ENCODE data around the gene CDR2L.
"Not testable (repeated sequence)": the region's sequence is repeated elsewhere in the genome, so short reads cannot be mapped to it uniquely, and the experiment has no call there.

Gene CDR2L

DNA sequence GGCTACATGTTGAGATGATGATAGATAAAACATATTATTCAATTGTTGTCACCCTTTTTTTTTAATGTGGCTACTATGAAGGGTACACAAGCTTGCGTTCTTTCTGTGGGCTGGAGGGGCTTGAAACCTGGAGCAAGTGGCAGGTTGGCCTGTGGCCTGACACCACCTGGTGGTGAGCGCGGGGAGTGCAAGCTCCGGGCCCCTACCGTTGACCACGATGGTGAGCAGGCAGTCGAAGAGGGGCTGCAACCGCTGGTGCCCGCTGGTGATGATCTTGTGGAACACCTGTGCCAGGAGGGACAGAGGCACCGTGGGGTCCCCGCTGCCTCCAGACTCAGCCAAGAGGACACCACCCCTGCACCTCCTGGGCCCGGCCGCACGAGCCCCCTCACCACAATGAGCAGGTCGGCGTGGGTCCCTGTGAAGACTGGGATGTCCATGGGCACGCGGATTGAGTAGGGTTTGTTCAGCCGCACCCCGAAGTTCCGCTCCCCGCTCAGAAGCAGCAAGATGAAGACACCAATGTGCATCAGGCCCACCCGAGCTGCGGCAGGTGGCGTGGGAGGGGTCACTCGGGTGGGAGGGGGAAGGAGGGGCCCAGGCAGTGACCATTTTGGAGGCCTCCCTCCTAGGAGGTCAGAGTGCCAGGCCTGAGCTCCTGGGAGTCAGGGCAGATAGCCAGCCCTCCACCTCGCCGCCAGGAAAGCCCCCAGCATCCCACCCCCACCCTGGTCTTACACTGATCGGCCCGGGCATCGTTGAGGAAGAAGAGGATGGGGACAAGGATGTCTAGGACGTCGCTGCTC, 29.3 kb upstream of the CDR2L start:
- DNase-seq (ENCODE audit: low read depth, low spot score) = no peak
- H3K27ac ChIP-seq = no peak overlapping the region

DNA sequence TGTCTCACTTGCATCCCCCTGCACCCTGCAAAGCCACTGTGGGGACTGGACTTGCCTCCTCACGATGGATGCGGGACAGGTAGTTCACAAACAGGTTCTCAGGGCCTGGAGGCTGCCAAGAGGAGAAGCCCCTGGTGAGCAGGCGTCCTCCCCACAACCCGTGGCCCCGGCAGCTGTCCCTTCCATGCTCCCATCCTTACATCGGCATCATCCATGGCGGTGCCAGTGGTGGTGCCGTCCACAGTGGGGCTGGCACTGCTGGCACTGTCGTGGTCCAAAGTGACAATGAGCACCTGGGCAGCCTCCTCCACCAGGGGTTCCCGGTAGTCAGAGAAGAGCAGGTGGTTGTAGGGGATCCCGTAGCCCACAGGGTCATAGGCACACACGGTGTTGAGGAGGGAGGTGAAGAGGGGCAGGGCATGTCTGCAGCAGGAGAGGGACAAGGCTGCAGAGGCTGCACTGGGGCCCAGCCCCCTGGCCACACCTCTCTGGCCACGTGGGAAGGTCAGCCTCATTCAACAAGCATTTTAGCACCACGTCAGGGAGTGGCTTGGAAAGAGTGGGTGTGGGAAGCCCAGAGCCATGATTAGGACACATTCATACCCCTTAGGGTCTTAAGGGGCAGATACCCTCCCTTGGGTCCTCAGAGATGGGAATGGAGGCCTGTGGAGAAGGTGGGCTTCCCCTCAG, 27.5 kb upstream of the CDR2L start:
- DNase-seq (ENCODE audit: low read depth, low spot score) = no peak
- no peak overlapping the region for H3K27ac ChIP-seq

DNA sequence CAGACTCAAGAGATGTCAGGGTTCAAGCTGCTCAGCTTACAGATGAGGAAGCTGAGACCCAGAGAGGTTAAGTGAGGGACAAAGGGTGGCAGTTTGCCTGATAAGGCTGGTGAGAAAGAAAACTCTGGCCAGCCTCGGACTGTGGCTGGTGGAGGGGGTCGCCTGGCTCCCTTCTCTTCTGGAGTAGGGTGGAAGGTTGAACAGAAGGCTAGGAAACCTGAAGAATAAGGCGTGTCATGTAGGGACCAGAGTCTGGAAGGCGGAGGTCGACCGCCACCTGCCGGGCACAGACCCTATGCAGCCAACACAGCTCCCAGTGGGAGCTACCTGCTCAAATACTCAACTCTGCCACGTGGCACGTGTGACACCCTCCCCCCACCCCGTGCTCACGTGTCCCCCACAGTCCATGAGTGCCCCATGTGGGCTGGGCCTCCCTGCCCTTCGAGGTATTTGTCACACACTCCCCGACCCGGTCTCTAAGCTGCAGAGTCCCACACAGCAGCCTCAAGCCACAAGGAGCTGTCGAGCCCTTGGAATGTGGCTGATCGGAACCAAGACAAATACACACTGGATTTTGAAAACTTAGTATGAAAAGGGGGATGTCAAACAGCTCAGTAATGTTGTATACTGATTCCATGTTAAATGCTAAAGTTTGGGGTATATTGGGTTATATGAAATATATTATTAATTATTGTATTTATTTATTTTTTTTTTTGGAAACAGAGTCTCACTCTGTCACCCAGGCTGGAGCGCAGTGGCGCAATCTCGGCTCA, 26.7 kb upstream of the CDR2L start:
- DNase-seq (ENCODE audit: low read depth, low spot score) = no peak
- H3K27ac ChIP-seq = no peak overlapping the region

DNA sequence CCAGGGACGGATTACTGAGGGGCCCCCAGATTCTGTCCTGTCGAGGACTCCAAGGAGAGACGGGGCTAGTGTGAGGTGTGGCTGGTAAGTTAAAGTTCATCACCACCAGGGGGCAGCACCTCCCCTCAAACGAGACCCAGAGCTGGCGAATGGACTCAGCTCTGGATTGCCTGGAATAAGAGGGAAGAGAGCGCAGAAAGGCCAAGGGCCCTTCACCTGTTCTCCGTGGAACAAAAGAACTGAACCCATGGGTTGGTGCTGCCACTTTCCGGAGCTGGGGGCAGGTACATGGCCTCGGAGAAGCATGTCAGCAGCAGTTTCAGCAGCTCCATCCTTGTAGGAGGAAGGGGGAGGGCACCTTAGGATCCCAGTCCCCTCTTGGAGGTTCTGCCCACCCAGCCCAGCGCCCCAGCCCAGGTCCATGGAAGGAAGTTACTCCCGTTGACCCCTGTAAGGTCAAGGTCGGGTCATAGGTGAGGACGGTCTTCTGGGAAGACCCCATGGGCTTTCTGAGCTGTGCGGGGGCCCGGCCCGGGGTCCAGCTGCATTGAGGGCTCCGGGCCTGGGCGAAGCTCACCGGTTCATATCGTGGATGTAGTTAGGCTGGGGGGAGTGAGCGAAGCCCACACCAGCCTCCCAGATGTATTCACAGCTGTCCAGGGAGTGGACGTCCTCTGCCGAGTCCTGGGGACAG, 25.6 kb upstream of the CDR2L start:
- DNase-seq (ENCODE audit: low read depth, low spot score) = no peak
- H3K27ac ChIP-seq = no peak overlapping the region

DNA sequence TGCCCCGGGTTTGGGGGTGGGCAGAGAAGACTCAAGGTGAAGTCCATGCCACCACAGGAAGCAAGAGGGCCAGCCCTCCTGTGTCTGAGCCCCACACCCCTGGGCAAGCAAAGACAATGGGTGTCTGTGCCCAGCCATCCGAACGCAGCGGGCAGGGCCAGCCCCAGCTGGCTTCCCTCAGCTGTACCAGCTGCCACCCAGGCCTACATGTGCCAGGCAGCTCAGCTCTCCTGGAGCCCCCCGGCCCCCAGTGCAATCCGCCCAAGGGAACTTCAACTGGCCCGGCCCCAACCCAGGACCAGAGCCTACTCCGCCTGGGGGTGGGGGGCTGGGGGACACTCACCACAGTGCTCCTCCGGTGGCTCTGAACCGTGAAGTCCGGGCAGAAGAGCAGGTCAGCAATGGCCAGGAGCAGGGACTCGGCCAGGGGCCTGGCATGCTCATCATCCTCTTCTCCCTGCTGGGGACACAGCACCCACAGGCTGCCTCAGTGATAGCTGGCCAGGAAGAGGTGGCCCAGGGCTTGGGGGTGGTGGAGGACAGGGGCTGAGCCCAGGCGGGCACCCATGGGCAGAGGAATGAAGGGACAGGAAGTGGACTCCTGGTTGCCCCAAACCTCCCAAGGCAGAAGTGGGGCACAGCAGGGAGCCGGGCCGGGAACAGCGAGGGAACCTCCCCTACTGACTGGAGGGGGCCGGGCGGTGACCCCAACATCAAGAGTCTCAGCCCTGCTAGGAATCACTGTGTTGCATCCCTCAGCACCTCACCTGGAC, 24.6 kb upstream of the CDR2L start:
- no peak for DNase-seq (ENCODE audit: low read depth, low spot score)
- no peak overlapping the region for H3K27ac ChIP-seq

DNA sequence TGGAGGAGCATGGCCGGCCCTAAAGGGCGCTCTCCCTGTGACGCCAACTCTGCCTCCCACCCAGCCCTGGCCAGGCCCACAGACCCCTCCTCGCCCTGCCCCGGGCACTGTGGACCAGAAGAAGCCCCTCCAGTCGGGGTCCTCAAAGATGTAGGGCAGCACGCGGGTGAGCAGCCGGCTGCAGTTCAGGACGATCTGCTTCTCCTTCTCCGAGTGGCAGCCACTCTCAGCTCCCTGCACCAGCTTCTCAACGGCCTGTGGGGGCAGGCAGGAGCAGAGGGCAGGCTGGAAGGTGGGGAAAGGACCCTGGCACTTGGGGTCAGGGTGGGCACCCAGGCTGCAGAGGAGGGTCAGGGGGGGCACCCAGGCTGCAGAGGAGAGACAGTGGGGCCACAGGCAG, 23.8 kb upstream of the CDR2L start:
- DNase-seq (ENCODE audit: low read depth, low spot score) = no peak
- no peak overlapping the region for H3K27ac ChIP-seq

DNA sequence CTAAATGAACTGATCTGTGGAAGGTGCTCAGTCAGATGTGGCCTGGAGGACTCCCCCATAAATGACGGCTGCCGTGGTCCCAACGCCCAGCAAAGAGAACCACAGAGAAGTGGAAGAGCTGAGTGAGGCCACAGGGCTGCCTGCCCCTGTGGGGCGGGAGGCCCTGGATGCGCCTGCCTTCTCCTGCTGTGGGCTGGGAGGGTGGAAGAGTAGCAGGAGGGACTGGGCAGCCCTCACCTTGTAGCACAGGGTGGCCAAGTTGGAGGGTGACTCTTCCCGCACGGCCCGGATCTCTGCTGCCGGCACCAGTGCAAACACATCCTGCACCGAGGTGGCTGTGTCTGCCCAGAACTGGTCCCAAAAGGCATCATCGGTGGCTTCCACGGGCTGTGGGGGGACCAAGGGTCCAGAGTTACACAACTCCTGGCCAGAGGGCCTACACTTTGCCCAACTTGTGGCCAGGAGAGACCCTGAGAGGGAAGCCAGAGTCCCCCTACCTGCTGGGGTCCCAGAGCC, 23.1 kb upstream of the CDR2L start:
- no peak overlapping the region for H3K27ac ChIP-seq
- no peak for DNase-seq (ENCODE audit: low read depth, low spot score)

DNA sequence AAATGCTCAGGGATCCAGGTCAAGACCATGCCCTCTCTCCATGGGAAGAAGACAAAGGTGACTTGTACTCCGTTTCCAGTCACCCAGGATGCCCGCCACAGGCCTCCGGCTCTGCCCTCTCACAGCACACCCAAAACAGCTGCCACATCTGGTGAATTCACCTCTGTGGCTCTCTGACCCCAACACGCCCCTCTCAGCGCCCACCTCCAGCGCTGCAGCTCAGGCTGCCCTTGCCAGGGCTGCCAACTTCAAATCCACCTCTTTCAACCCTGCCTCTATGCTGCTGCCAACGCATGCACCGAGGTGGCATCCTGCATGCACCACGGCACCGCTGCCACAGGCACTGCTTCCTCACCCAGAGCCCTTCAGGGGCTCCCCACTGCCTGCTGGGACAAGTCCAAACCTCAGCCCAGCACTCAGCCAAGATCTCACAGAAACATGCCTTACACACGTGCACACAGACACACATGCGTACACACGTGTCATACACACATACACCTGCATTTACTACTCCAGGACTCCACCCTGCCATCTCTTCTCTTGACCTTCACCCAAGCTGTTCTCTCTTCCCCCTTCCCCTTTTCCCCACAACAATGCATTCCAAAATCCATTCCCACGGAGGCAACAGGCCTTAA, 22.3 kb upstream of the CDR2L start:
- H3K27ac ChIP-seq = no peak overlapping the region
- no peak for DNase-seq (ENCODE audit: low read depth, low spot score)

DNA sequence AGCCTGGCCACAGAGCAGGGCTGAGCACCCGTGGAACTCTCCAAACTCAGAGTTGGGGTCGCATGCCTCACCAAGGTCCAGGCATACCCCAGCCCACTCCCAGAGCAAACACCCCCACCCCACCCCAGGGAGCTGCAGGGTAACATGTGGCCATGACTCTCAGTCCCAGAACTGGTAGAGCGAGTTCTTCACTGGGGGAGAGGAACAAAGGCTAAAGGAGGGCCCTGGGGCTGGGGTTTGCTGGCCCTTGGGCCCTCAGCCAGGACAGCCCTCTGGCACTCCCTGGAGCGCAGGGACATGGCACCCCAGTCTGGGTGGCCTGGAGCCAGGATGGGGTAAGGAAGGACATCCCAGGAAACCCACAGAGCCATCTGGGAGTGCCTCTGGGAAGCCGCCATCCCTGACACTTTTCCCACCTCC, 19.1 kb upstream of the CDR2L start:
- DNase-seq (ENCODE audit: low read depth, low spot score) = no peak
- no peak overlapping the region for H3K27ac ChIP-seq

DNA sequence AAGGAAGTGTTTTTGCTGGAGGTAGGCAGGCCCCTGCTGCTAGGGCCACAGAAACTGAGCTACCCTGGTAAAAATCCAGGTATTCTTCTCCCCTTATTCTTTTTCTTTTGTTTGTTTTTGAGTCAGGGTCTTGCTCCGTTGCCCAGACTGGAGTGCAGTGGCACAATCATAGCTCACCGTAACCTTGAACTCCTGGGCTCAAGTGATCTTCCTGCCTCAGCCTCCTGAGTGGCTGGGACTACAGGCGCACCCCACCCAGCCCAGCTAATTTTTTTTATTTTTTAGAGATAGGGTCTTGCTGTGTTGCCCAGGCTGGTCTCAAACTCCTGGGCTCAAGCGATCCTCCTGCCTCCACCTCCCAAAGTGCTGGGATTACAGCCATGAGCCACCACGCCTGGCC, 17.9 kb upstream of the CDR2L start:
- not testable (repeated sequence) for DNase-seq (ENCODE audit: low read depth, low spot score); H3K27ac ChIP-seq

DNA sequence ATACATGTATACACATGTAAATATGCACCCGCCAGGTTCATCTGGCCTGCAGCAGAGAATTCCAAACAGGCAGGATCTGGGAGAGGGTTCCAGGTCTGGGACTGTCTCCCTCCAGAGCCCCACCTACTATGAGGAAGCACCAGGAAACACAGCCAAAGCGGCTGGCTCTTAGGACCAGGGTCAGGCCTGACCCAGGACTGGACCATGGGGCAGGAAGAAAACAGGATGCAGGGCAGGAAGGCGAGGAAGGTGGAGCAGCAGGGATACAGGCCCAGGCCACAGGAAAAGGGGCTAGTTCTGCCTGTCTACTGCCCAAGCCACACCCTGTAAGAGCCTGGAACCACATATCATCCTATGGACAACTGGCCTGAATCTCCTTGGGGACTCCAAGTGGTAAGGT, 17.0 kb upstream of the CDR2L start:
- no peak overlapping the region for H3K27ac ChIP-seq
- no peak for DNase-seq (ENCODE audit: low read depth, low spot score)

DNA sequence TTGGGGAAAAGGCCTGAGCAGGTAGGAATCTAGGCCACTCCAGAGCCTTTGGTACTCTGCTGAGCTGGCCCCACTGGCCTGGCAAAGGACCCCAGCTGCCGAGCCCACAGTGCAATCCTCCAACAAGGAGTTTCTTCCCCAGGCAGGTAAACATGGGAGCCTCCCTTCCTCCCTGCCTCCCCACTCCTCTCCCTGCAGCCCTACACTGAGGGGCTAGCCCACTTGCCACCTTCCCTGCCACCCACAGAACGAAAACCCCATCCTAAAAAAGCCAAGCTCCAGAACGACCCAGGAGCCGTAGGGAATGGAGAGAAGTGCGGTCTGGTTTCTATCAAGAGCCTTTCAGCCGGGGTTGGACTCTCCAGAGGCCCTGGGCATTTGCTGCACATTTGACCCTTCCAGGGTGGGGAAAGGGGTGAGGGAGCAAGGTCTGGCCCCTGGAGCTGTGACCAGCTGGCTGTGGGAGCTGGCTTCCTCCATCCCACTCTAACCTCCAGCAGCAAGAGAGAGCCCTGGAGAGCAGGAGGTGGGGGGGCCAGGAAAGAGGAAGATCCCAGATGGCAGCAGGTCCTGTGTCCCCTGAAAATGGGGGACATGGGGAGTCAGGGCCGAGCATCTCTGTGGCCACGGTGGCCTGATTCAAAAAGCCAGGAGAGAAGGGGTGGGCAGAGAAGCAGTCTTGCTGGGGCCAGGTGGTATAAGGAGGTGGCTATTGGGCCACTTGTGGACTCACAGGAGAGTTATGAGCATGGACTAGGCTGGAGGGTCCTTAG, 16.2 kb upstream of the CDR2L start:
- no peak overlapping the region for H3K27ac ChIP-seq
- DNase-seq (ENCODE audit: low read depth, low spot score) = no peak

DNA sequence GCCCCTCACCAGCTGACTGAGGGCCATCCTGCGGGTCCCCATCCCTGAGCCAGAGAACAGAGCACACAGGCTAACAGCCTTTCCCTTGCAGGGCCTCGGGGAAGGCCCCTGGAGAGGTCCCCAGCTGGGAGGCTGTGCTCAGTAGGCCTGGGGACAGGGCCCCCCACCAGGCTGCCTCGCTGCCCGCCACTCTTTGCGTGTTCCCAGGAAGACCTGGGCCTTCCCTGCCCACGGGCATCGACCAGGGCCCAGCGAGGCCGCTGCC, 15.7 kb upstream of the CDR2L start:
- no peak overlapping the region for H3K27ac ChIP-seq
- no peak for DNase-seq (ENCODE audit: low read depth, low spot score)

DNA sequence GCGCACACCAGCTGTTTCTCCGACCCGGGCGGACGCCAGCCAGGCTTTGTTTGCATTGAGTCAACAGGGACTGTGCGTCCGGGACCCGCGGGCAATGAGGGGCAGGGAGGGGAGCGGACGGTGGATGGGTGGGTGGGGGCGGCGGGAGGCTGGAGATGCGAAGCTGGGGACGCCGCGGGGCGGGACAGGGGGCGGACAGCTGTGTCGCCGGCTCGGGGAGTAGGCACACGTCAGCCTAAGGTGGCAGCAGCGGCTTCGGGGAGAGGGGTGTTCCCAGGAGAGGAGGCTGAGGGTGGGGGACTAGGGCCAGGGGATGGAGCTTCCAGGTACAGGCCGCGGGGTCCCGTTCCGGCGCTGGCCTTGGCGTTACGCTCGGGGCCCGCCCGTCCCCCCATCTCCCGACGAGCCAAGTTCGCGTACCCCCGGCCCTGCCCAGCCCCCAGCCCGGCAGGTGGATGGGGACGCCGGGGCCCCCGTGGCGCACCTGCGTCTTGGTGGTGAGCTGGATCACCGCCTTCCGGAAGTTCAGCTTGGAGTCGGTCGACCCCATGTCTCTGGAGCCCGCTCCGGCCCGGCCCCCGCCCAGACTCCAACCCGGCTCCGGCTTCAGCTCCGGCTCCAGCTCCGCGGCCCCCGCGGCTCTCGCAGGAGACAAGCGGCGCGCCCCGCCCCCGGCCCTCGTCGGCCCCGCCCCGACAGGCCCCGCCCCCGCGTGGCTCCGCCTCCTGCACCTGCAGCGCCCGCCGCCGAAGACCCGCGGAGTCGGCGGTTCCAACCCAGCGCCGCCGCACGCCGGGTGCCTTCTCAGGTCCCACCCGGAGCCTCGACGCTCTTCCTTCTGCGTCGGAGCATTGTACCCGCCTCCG, 15.1 kb upstream of the CDR2L start, which contains the start of gene HID1:
Gene HID1, minus strand, starts transcription at position 653 of the 866 bp plus-strand sequence. Its CDS starts 103 bp downstream, at position 550.
- DNase-seq (ENCODE audit: low read depth, low spot score) = no peak
- H3K27ac ChIP-seq = no peak within 1 kb of the TSS

DNA sequence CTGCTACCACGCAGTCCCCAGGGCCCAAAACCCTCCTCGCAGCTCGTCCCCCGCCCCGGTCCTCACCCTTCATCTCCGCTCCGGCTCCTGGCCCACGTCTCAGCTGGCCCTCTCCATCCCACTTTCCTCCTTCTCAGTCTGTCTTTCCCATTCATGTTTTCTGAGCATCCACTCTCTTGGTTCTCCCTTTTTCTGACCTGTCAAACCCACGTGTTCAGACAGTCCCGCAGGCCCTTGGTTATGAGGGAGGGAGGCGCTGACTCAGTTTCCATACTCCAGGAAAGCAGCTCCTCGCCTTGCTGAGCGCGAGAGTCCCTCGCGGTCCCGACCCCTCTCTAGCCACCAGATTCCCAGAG, 14.5 kb upstream of the CDR2L start:
- H3K27ac ChIP-seq = no peak overlapping the region
- DNase-seq (ENCODE audit: low read depth, low spot score) = no peak

DNA sequence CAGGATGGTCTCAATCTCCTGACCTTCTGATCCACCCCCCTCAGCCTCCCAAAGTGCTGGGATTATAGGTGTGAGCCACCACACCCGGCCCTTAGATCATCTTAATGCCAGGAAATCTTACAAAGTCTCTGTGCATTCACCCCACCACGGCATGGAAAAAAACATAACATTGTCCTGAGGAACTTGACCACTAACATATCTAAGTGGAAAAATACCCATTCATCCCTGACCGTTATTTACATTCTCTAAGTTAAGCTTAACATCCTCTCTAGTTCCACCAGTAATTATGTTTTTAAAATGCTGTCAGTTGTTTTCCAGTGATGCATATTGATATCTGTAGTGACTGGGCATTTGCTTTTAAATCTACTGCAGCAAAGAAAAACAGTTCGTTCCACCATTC, 11.5 kb upstream of the CDR2L start:
- no peak for DNase-seq (ENCODE audit: low read depth, low spot score)
- no peak overlapping the region for H3K27ac ChIP-seq

DNA sequence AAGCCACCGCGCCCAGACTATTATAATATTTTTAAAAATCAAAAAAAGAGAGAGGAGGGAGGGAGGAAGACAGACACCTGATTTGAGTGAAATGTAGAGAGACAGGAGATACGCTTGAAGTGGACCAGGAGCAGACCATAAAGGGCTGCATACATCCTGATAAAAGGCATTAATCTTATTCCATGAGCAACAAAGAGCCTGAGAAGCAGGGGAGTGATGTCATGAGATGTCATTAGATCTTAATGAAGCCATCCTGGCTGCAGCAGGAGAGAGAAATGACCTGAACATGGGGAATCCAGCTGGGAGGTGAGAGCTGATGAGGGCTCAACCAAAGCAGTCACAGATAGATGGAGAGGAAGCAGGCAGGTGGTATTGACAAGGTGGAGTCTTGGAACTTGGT, 9.6 kb upstream of the CDR2L start:
- H3K27ac ChIP-seq = no peak overlapping the region
- DNase-seq (ENCODE audit: low read depth, low spot score) = no peak

DNA sequence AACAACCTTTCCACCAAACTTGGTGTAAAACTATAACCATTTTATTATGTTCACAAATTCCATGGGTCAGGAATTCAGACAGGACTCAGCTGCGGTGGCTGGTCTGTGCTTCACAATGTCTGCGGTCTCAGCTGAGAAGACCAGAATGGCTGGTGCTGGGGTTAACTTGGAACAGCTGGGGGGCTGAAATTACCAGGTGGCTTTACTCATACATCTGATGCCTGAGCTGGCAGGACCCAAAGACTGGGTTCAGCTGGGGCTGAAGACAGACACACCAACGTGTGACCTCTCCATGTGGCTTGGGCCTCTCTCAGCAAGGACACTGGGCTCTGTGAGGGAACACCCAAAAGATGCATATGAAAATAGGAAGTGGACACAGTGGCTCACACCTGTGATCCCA, 9.2 kb upstream of the CDR2L start:
- no peak for DNase-seq (ENCODE audit: low read depth, low spot score)
- H3K27ac ChIP-seq = no peak overlapping the region

Measured in epithelial cell of prostate (primary cell).